A549 (cell line): ENCODE data around the gene EML5.

Experiments
- CBX2 ChIP-seq: fragments of 200-600 bp; sonication (generic); IDR thresholded peaks from 2 replicates; pipeline ENCODE4 v1.6.1; 2016; ENCODE audit warnings: low read depth, mild to moderate bottlenecking, borderline replicate concordance
- EP300 ChIP-seq, 2 experiments: fragments of >200 bp; sonication (Bioruptor Twin); formaldehyde crosslinking; IDR thresholded peaks; 2 replicates in 1 of 2; 3 replicates in 1 of 2; pipeline ENCODE4 v1.6.1; 2016 to 2017
- HMGXB4 ChIP-seq: fragments of 250-450 bp; sonication (Bioruptor Pico); IDR thresholded peaks from 2 replicates; pipeline ENCODE4 v1.5.0; 2021; ENCODE audit warnings: mild to moderate bottlenecking, moderate library complexity, borderline replicate concordance
- RAD21 ChIP-seq, 2 experiments: fragments of >200 bp in 1 of 2; sonication (Bioruptor Twin) in 1 of 2; formaldehyde crosslinking in 1 of 2; IDR thresholded peaks in 1 of 2; conservative IDR thresholded peaks in 1 of 2; 2 replicates in 1 of 2; 3 replicates in 1 of 2; pipeline ENCODE4 v1.6.1; 2012 to 2018; ENCODE audit warnings: inconsistent platforms in 1 of 2
- RNF2 ChIP-seq: fragments of 200-600 bp; sonication (generic); IDR thresholded peaks from 2 replicates; pipeline ENCODE4 v1.6.1; 2016; ENCODE audit warnings: low read depth, mild to moderate bottlenecking, antibody characterized with exemption, moderate library complexity, borderline replicate concordance

- no peak for TF ChIP-seq RNF2
- no peak for TF ChIP-seq HMGXB4
- no peak for TF ChIP-seq RAD21 (conservative IDR thresholded peaks at IDR 0.05 in 1 of 2, IDR thresholded peaks at IDR 0.05 in 1 of 2)
- no peak for TF ChIP-seq EP300 (IDR thresholded peaks at IDR 0.05)
- no peak for TF ChIP-seq CBX2
These were observed 132.7 kb downstream of the EML5 start for GRCh38 chr14:88660056-88660455.
